Hippocampal formation (tissue), 2 donors: ENCODE measurements around the gene PCSK5.

Source experiments
- DNase-seq, 2 donors: peaks; one replicate each; lab custom pipeline; 2025; lab: John Stamatoyannopoulos, UW

The PCSK5 gene

GRCh38 chr9:76395381-76395780 is 504.9 kb downstream of the PCSK5 start:
- DNase-seq = no peak

- DNase-seq = no peak
Observed at GRCh38 chr9:76396144-76396543, 505.7 kb downstream of the PCSK5 start.

GRCh38 chr9:76396597-76396996 is 506.1 kb downstream of the PCSK5 start:
- DNase-seq = no peak

GRCh38 chr9:76399856-76400255 is 509.4 kb downstream of the PCSK5 start:
- DNase-seq = no peak

GRCh38 chr9:76400534-76401096 is 510.1 kb downstream of the PCSK5 start:
- no peak for DNase-seq

- DNase-seq = no peak
Observed at GRCh38 chr9:76401176-76401575, 510.7 kb downstream of the PCSK5 start.

- no peak for DNase-seq
Observed at GRCh38 chr9:76401580-76402354, 511.3 kb downstream of the PCSK5 start.

- DNase-seq = peak in 1 of 2 donors; percentile 33
Observed at GRCh38 chr9:76403352-76403751, 512.9 kb downstream of the PCSK5 start.

- DNase-seq = no peak
Observed at GRCh38 chr9:76404401-76404800, 513.9 kb downstream of the PCSK5 start.

- no peak for DNase-seq
Observed at GRCh38 chr9:76405340-76405739, 514.9 kb downstream of the PCSK5 start.

GRCh38 chr9:76405868-76406267 is 515.4 kb downstream of the PCSK5 start:
- no peak for DNase-seq
